MM.1S (cell line): Measurements from ENCODE around the gene LSM7.

Experiments used
- DNase-seq: peaks from one replicate; pipeline ENCODE4 v3.0.0-alpha.2; 2015
- H2AFZ ChIP-seq: fragments of 300-600 bp; sonication (generic); 2 replicates; pipeline ENCODE4 v1.6.0; 2016; ENCODE audit warnings: antibody characterized with exemption, low read length
- H3F3A ChIP-seq: fragments of 300-600 bp; sonication (generic); 2 replicates; pipeline ENCODE4 v1.6.1; 2016; ENCODE audit warnings: mild to moderate bottlenecking, antibody characterized with exemption, low read length, moderate library complexity, mixed read lengths; ENCODE audit not compliant: insufficient read depth
- H3K27ac ChIP-seq: fragments of 300-600 bp; sonication (generic); 2 replicates; pipeline ENCODE4 v1.5.1; 2016; ENCODE audit warnings: mild to moderate bottlenecking, low read length
- H3K27me3 ChIP-seq: fragments of 300-600 bp; sonication (generic); replicated peaks from 2 replicates; pipeline ENCODE4 v1.6.0; 2016; ENCODE audit warnings: low read length; ENCODE audit not compliant: insufficient read depth
- H3K36me3 ChIP-seq: fragments of 300-600 bp; sonication (generic); replicated peaks from 2 replicates; pipeline ENCODE4 v1.6.1; 2016; ENCODE audit warnings: mild to moderate bottlenecking, low read length, mixed read lengths; ENCODE audit not compliant: insufficient read depth
- H3K4me1 ChIP-seq: fragments of 300-600 bp; sonication (generic); 2 replicates; pipeline ENCODE4 v1.6.1; 2016; ENCODE audit warnings: low read length, mixed read lengths
- H3K4me2 ChIP-seq: fragments of 300-600 bp; sonication (generic); 2 replicates; pipeline ENCODE4 v1.6.0; 2016; ENCODE audit warnings: low read depth, low read length
- H3K4me3 ChIP-seq: fragments of 300-600 bp; sonication (generic); 2 replicates; pipeline ENCODE4 v1.5.1; 2016; ENCODE audit warnings: low read length, mixed read lengths
- H3K79me2 ChIP-seq: fragments of 300-600 bp; sonication (generic); 2 replicates; pipeline ENCODE4 v1.6.1; 2016; ENCODE audit warnings: mixed run types, low read length, mixed read lengths
- H3K9ac ChIP-seq: fragments of 300-600 bp; sonication (generic); 2 replicates; pipeline ENCODE4 v1.6.1; 2016; ENCODE audit warnings: low read length, mixed read lengths
- H3K9me2 ChIP-seq: fragments of 300-600 bp; sonication (generic); replicated peaks from 2 replicates; pipeline ENCODE4 v1.6.1; 2016; ENCODE audit warnings: mild to moderate bottlenecking, low read length, mixed read lengths; ENCODE audit not compliant: insufficient read depth
- H3K9me3 ChIP-seq: fragments of 300-600 bp; sonication (generic); replicated peaks from 2 replicates; pipeline ENCODE4 v1.6.1; 2016; ENCODE audit warnings: mild to moderate bottlenecking, low read length, mixed read lengths; ENCODE audit not compliant: insufficient read depth
- H4K20me1 ChIP-seq: fragments of 300-600 bp; sonication (generic); 2 replicates; pipeline ENCODE4 v1.6.1; 2016; ENCODE audit warnings: mild to moderate bottlenecking, low read length, moderate library complexity, mixed read lengths; ENCODE audit not compliant: insufficient read depth
- EZH2 ChIP-seq: fragments of 300-600 bp; sonication (generic); optimal IDR thresholded peaks from 2 replicates; pipeline ENCODE3; 2017; ENCODE audit warnings: low read depth, mild to moderate bottlenecking, antibody characterized with exemption, low read length, mixed read lengths
- EZH2phosphoT487 ChIP-seq: fragments of 300-600 bp; sonication (generic); IDR thresholded peaks from 2 replicates; pipeline ENCODE4 v1.6.1; 2018; ENCODE audit warnings: antibody characterized with exemption, low read length
- TF ChIP-seq, protein P1 (sequence below): fragments of 300-600 bp; sonication (generic); IDR thresholded peaks from 2 replicates; pipeline ENCODE4 v1.5.1; 2016; ENCODE audit warnings: antibody characterized with exemption, low read length, mixed read lengths

The LSM7 gene

DNA sequence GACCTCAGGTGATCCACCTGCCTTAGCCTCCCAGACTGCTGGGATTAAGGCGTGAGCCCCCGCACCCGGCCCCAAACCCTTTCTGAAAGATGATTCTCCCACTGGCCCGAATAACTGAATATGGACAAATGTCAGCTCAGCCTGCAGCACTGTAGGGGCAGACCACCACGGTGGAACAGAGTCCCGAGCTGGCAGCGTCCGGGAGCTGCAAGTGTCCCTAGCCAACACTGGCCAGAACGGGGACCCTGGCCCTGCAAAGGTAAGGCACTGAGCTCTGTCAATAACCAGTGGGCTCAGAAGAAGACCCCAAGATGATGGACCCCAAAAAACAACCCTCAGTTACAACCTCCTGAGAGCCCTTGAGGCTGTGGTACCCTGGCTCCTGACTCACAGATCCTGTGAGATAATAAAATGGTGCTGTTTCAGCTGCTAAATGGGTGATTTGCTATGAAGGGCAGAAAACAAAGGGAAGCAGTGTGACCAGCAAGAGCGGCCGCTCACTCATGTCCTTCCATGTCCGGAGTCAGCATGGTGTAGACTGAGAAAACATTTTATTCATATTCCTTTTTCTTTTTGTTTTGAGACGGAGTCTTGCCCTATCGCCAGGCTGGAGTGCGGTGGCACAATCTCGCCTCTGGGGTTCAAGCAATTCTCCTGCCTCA, 1.6 kb downstream of the LSM7 start:
- no peak for DNase-seq
- Histone ChIP-seq H3K4me2 (peak overlapping the region; percentile 83; the same call in 1 of the 2 replicates), H3K9me2 (no peaks in the 10 kb centered on the region), H4K20me1 (no peaks in the 10 kb centered on the region), H3K27ac (no peak overlapping the region), H3K4me3 (no peak overlapping the region), H3K36me3 (no peaks in the 10 kb centered on the region), H2AFZ (no peak overlapping the region), H3K9me3 (no peaks in the 10 kb centered on the region), H3F3A (peaks cover 11% of the 10 kb centered on the region), H3K4me1 (peaks cover 22% of the 10 kb centered on the region), H3K9ac (no peak overlapping the region), H3K79me2 (peaks cover 83% of the 10 kb centered on the region), H3K27me3 (no peaks in the 10 kb centered on the region)
- TF ChIP-seq EZH2phosphoT487 (no peak), EZH2 (no peak)
- TF ChIP-seq, protein P1, sequence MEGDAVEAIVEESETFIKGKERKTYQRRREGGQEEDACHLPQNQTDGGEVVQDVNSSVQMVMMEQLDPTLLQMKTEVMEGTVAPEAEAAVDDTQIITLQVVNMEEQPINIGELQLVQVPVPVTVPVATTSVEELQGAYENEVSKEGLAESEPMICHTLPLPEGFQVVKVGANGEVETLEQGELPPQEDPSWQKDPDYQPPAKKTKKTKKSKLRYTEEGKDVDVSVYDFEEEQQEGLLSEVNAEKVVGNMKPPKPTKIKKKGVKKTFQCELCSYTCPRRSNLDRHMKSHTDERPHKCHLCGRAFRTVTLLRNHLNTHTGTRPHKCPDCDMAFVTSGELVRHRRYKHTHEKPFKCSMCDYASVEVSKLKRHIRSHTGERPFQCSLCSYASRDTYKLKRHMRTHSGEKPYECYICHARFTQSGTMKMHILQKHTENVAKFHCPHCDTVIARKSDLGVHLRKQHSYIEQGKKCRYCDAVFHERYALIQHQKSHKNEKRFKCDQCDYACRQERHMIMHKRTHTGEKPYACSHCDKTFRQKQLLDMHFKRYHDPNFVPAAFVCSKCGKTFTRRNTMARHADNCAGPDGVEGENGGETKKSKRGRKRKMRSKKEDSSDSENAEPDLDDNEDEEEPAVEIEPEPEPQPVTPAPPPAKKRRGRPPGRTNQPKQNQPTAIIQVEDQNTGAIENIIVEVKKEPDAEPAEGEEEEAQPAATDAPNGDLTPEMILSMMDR: no peak

- Histone ChIP-seq H2AFZ (no peak overlapping the region), H3K27me3 (no peaks in the 10 kb centered on the region), H3K27ac (no peak overlapping the region), H3K4me1 (peaks cover 12% of the 10 kb centered on the region), H3K9ac (no peak overlapping the region), H3K9me2 (no peaks in the 10 kb centered on the region), H3F3A (no peaks in the 10 kb centered on the region), H3K4me3 (no peak overlapping the region), H4K20me1 (no peaks in the 10 kb centered on the region), H3K4me2 (no peak overlapping the region), H3K79me2 (peaks cover 69% of the 10 kb centered on the region), H3K36me3 (no peaks in the 10 kb centered on the region), H3K9me3 (no peaks in the 10 kb centered on the region)
- TF ChIP-seq, protein P1: no peak
- no peak for TF ChIP-seq EZH2
- TF ChIP-seq EZH2phosphoT487: no peak
- peak; percentile 5 for DNase-seq
Observed at GRCh38 chr19:2325281-2326046, 2.9 kb downstream of the LSM7 start.

DNA sequence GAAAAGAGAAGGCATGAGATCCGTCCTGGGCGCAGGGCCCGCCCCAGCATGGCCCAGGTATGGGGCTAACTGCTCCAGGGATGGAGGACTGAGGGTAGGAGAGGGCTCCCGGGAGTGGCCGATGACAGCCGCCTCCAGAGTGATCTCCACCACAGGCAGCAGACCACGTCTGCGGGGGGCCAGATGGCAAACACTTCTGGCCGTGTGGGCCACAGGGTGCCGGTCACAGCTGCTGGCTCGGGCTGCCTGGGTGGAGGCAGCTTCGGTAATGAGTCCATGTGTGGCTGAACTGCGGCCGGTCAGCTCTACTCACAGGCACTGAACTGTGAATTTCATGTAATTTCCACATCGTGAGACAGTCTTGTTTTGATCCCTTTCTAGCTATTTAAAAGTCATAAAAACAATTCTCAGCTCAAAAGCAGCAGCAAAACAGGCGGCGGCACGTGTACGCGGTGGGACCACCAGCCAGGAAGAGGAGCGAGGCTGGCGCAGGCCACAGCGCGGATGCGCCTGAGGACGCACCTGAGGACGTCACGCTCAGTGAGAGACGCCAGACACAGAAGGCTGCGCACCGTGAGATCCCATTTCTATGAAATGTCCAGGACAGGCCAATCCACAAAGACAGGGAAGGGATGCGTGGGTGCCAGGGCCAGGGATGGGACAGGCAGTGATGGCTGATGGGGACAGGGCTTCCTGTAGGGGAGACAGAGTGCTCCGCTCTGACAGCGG, 4.0 kb downstream of the LSM7 start:
- H4K20me1 ChIP-seq: no peaks in the 10 kb centered on the region

More for the DNA sequence above, 4.0 kb downstream of the LSM7 start:
- H3K36me3 ChIP-seq: no peaks in the 10 kb centered on the region
- H3K9me2 ChIP-seq: no peaks in the 10 kb centered on the region
- no peak overlapping the region for H3K9ac ChIP-seq
- peaks cover 58% of the 10 kb centered on the region for H3K79me2 ChIP-seq
- TF ChIP-seq EZH2phosphoT487 (no peak), EZH2 (no peak)
- TF ChIP-seq, protein P1: no peak
- no peak overlapping the region for H3K4me3 ChIP-seq
- H3F3A ChIP-seq: no peaks in the 10 kb centered on the region
- H3K27me3 ChIP-seq: no peaks in the 10 kb centered on the region
- no peak overlapping the region for H2AFZ ChIP-seq
- H3K27ac ChIP-seq: no peak overlapping the region
- no peaks in the 10 kb centered on the region for H3K9me3 ChIP-seq
- DNase-seq: no peak
- no peak overlapping the region for H3K4me2 ChIP-seq
- peaks cover 8% of the 10 kb centered on the region for H3K4me1 ChIP-seq
